ENCODE measurements around the gene GLE1.
"Not testable (repeated sequence)": the region's sequence is repeated elsewhere in the genome, so short reads cannot be mapped to it uniquely, and the experiment has no call there.

Gene GLE1

GRCh38 chr9:128497824-128498610, 6.5 kb upstream of the GLE1 start:
- no peak for DNase-seq

- no peak for DNase-seq
These were observed 5.6 kb upstream of the GLE1 start for GRCh38 chr9:128498911-128499310.

GRCh38 chr9:128499920-128500319, 4.6 kb upstream of the GLE1 start:
- no peak for DNase-seq

DNA sequence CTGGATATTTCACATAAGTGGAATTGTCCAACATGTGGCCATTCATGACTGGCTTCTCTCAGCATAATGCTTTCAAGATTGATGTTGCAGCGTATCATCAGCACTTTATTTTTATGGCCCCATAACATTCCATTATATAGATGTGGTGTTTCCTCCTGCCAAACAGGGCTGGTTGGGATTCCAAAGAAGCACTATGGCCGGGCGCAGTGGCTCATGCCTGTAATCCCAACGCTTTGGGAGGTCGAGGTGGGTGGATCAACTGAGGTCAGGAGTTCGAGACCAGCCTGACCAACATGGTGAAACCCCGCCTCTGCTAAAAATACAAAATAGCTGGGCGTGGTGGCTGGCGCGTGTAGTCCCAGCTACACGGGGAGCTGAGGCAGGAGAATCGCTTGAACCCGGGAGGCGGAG, 1.1 kb upstream of the GLE1 start:
- DNase-seq: not testable (repeated sequence)

DNA sequence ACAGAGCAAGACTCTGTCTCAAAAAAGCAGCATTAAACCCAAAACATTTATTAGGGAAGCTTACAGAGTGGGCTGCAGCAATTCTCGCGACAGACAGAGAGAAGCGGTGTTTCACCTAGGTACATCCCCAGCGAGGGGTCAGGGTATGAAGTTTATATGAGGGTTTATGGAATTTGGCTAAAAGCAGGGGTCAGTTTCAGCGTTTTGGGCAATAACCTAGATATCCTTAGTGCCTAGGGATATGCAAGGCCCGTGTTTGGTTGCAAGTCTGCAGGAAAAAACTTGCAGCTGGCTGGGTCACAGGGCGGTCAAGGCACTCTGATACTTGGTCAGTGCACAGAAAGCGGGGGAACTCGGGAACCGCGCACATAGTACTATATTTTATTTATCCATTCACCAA, 649 bp upstream of the GLE1 start:
- no peak for DNase-seq

DNA sequence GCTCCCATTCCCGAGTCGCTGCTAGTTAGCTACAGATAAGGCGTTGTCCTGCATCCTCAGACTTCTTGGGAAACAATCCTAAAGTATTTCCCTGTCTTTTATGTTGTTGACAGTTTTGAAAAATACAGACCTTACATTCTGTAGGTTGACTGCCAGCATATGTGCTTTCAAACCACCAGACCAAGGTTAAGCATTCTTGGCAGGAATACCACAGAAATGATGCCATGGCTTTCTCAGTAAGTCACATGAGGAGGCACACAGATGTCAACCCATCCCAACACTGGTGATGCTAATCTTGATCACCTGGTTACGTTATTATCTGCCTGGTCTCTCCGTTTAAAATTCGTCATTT, 871 bp downstream of the GLE1 start:
- DNase-seq: no peak

DNA sequence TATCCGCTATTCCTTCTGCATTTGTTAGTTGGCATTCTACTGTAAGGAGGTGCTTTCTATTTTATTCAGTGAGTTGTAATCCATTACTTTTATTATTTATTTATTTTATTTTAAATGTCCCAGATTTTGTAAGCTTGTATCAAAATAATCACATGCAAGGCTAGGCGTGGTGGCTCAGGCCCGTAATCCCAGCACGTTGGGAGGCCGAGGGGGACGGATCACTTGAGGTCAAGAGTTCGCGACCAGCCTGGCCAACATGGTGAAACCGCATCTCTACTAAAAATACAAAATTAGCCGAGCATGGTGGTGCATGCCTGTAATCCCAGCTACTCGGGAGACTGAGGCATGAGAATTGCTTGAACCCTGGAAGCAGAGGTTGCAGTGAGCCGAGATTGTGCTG, 1.4 kb downstream of the GLE1 start:
- DNase-seq: not testable (repeated sequence)

- DNase-seq: no peak
These were observed 8.3 kb downstream of the GLE1 start for GRCh38 chr9:128512820-128513219.

- no peak for DNase-seq
These were observed 17.4 kb downstream of the GLE1 start for GRCh38 chr9:128521956-128522355.

GRCh38 chr9:128523199-128523925, 18.8 kb downstream of the GLE1 start:
- no peak for DNase-seq

GRCh38 chr9:128526720-128527119, 22.2 kb downstream of the GLE1 start:
- DNase-seq: no peak

- DNase-seq: no peak
These were observed 24.1 kb downstream of the GLE1 start for GRCh38 chr9:128528445-128529160.

GRCh38 chr9:128529191-128529590, 24.7 kb downstream of the GLE1 start:
- DNase-seq: no peak

- DNase-seq: no peak
These were observed 28.1 kb downstream of the GLE1 start for GRCh38 chr9:128532581-128532980.

DNA sequence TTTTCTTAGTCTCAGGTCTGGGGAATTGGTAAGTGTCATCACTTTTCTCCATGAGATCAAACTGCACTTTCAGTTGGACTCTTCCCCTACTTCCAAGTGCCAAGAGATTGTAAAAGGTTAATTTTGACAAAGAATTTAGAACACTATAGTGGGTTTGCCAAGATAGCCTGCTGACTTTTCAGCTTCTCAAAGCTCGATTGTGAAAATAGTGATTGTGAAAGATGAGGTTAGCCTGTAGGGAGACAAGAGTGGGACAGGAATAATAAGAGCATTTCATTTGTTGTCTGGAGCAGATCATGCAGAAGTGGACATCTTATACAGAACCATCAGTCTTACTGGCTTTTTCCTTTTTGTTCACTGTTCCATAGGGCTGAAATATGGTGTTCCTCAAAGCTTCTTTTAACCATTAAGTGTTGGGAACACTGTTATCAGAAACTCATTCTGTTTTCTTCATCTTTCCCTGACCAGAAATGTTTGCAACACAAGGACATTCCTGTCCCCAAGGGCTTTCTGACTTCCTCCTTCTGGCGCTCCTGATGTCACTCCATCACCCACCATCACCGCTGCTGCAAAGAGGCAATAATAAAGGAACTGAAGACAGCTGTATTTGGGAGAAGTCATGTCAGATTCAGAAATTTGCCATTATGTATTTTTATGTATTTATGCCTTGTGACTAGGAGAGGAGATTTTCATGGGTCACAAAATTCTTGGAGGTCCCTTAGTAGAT, 36.3 kb downstream of the GLE1 start:
- no peak for DNase-seq

DNA sequence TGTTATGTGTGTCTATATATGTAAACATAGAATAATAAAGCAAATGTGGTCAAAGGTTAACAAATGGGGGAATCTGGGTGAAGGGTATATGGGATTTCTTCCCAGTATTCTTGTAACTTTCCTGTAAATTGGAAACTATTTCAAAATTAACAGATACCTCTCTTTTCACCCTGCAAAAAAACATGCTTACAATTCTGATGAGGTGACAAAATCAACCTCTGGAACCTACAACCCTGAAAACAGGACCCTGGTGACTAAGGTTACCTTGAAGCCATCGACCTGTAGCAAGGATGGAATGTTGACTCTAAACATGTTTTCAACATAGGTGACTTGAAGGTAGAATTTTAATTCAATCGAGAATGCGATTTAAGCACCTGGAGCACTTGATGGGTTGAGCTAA, 42.0 kb downstream of the GLE1 start:
- no peak for DNase-seq

- no peak for DNase-seq
These were observed 44.4 kb downstream of the GLE1 start for GRCh38 chr9:128548876-128549275.

DNA sequence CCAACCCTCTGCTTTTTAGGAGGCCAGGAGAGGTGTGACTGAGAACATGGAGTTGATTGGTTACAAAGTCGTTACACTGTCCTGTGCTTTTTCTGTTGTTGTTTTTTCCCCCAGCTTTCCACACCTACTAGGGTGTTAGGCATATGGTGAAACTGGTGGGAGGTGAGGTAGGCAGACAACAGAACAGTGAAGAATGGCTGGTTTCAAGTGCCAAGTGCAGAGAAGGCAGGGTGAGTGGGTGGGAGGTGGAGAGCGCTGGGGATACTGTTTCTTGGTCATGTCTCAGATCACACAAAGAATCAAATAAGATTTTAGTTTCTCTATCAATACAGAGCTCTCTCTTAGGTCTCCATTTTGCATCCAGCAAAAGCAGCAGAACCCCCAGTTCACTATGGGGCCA, 45.7 kb downstream of the GLE1 start:
- no peak for DNase-seq

DNA sequence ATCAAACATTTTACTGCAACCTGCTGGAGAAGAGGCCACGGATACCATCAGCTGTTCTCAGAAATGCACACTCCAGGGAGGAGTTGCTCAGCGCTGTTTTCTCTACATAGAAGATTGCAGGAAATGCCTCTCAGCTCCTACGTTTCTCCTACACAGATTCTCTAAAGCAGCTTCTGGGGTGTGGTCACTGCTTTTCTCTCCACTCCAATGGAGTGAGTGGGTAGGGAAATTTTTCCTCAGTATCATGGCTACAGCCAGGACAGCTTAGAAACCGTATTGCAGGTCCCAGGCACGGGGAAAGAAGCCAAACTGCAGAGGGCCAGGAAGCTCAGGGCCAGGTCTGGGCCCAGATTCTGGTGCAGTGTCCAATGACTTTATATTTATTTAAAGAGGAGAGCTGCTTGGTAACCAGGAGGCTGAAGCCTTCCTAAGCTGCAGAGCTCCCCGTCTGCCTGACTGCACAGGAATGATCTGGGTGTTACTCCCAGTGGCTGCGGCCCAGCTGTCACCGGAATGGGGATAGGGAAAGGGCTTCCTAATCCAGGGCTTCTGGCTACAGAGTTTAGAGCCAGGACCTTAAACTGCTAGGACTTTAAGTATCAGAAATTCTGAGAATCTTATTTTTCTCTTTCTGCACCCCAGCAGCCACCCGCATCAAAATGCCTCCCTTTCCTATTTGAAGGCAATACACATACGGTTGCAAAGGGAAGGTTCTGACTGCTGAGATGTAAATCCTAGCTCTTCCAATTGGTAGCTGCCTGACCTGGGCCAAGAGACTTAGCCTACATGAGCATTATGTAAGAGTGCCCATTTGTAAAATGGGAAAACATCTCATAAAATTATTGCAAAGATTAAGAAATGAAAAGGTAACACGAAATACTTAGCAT, 46.5 kb downstream of the GLE1 start:
- DNase-seq: no peak

DNA sequence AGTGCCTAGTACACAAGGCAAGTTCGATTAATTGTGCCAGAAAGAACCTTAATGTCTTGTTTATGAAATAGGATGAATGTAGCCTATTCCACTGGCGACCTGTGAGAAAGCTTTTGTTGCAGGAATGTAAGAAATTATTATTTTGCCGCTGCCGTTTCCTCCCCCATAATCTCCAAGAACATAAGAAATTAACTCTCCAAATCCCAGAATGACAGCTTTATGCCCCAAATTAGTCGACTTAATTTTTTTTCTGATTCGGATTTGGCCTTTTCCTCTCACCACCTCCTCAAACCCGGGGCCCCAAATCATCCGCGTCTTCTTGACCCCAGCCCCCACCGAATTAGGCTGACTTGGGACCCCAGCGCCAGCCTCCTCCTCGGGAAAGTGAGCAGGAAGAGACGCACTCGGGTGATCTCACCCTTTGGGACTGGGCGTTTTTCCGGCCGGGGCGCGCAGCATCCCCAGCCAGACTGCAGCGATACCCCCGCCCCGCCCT, 47.2 kb downstream of the GLE1 start:
- DNase-seq: no peak

DNA sequence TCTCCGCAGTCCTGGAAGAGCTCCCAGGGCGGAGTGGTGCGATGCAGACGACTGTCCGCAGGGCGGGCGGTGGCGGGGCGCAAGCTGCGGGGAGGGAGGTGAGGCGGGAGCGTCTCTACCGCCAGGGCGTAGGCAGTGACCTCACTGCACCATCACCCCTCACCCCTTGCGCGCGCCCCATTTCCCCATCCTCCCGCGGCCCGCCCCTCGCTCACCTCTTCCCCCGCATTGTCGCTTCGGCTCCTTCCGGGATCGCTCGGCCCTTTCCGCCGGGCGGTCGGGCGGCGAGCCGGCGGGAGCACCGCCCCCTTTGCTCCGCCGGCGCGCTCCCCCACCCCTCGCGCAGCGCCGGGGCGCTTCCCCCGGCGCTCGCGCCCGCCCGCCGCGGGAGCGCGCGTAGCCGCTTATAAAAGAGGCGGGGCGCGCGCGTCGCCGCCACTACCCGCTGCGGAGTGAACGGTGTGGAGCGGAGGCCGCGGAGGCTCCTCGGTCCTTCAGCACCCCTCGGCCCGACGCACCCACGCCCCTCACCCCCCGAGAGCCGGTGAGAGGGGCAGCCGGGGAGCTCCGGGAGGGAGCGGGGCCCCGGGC, 47.7 kb downstream of the GLE1 start, which contains the start of gene SPTAN1:
Gene SPTAN1 (plus strand): TSS at position 435 of the 591 bp plus-strand sequence. CDS start 14,154 bp downstream, outside the sequence.
- peak; percentile 53 for DNase-seq
